NCI-H2227 (cell line): ENCODE results near the gene CCDC7.
"Not testable (repeated sequence)": the region's sequence is repeated elsewhere in the genome, so short reads cannot be mapped to it uniquely, and the experiment has no call there.

ENCODE experiments used
- DNase-seq: peaks from one replicate; lab custom pipeline; 2025; ENCODE audit not compliant: unreplicated experiment; lab: John Stamatoyannopoulos, UW

The CCDC7 gene

GRCh38 chr10:32548208-32548607 lies 102.3 kb downstream of the CCDC7 start:
- DNase-seq = no peak

GRCh38 chr10:32556783-32557395 lies 110.9 kb downstream of the CCDC7 start:
- DNase-seq = no peak

GRCh38 chr10:32562695-32563094 lies 116.8 kb downstream of the CCDC7 start:
- DNase-seq = not testable (repeated sequence)

- no peak for DNase-seq
Measured at GRCh38 chr10:32577448-32577847, 131.5 kb downstream of the CCDC7 start.

GRCh38 chr10:32582946-32583345 lies 137.0 kb downstream of the CCDC7 start:
- no peak for DNase-seq

GRCh38 chr10:32598022-32598421 lies 152.1 kb downstream of the CCDC7 start:
- DNase-seq = not testable (repeated sequence)

- DNase-seq = no peak
Measured at GRCh38 chr10:32600317-32600716, 154.4 kb downstream of the CCDC7 start.

- not testable (repeated sequence) for DNase-seq
Measured at GRCh38 chr10:32601562-32601961, 155.6 kb downstream of the CCDC7 start.

GRCh38 chr10:32605787-32606186 lies 159.8 kb downstream of the CCDC7 start:
- DNase-seq = no peak

- not testable (repeated sequence) for DNase-seq
Measured at GRCh38 chr10:32610543-32610942, 164.6 kb downstream of the CCDC7 start.

GRCh38 chr10:32616438-32616837 lies 170.5 kb downstream of the CCDC7 start:
- DNase-seq = no peak

GRCh38 chr10:32618482-32618881 lies 172.5 kb downstream of the CCDC7 start:
- no peak for DNase-seq

GRCh38 chr10:32621969-32622368 lies 176.0 kb downstream of the CCDC7 start:
- no peak for DNase-seq

GRCh38 chr10:32622409-32622808 lies 176.5 kb downstream of the CCDC7 start:
- no peak for DNase-seq

GRCh38 chr10:32627183-32627582 lies 181.2 kb downstream of the CCDC7 start:
- DNase-seq = no peak

GRCh38 chr10:32629910-32630309 lies 184.0 kb downstream of the CCDC7 start:
- DNase-seq = no peak

GRCh38 chr10:32646535-32646934 lies 200.6 kb downstream of the CCDC7 start:
- no peak for DNase-seq

- no peak for DNase-seq
Measured at GRCh38 chr10:32650246-32650655, 204.3 kb downstream of the CCDC7 start.

GRCh38 chr10:32657430-32657829 lies 211.5 kb downstream of the CCDC7 start:
- DNase-seq = not testable (repeated sequence)

GRCh38 chr10:32661346-32661745 lies 215.4 kb downstream of the CCDC7 start:
- no peak for DNase-seq

GRCh38 chr10:32680803-32681557 lies 235.0 kb downstream of the CCDC7 start:
- DNase-seq = peak; percentile 3

GRCh38 chr10:32684291-32684690 lies 238.4 kb downstream of the CCDC7 start:
- DNase-seq = no peak

- no peak for DNase-seq
Measured at GRCh38 chr10:32687116-32687515, 241.2 kb downstream of the CCDC7 start.
